Measurements from ENCODE around the gene HIRIP3.

GRCh38 chr16:29995324-29995910, at the start of gene HIRIP3:
- TF ChIP-seq GLIS3 (CRISPR knock-in tag; IDR thresholded peaks at IDR 0.05) (no peak), RARB (CRISPR knock-in tag; IDR thresholded peaks at IDR 0.05) (no peak), CSDC2 (CRISPR knock-in tag; IDR thresholded peaks at IDR 0.05) (no peak), ISL1 (CRISPR knock-in tag; IDR thresholded peaks at IDR 0.05) (no peak), ESRRG (CRISPR knock-in tag; IDR thresholded peaks at IDR 0.05) (no peak), POU6F1 (CRISPR knock-in tag; IDR thresholded peaks at IDR 0.05; ENCODE audit: borderline replicate concordance, low read depth) (no peak)
